HG03039 (cell line): ENCODE data around the gene MEIS1.

Experiments
- ATAC-seq: cut with Tn5 transposase; IDR thresholded peaks from one replicate; pipeline ENCODE4 v1.9.1; 2021; ENCODE audit warnings: mild to moderate bottlenecking, moderate library complexity; ENCODE audit not compliant: unreplicated experiment

The MEIS1 gene

DNA sequence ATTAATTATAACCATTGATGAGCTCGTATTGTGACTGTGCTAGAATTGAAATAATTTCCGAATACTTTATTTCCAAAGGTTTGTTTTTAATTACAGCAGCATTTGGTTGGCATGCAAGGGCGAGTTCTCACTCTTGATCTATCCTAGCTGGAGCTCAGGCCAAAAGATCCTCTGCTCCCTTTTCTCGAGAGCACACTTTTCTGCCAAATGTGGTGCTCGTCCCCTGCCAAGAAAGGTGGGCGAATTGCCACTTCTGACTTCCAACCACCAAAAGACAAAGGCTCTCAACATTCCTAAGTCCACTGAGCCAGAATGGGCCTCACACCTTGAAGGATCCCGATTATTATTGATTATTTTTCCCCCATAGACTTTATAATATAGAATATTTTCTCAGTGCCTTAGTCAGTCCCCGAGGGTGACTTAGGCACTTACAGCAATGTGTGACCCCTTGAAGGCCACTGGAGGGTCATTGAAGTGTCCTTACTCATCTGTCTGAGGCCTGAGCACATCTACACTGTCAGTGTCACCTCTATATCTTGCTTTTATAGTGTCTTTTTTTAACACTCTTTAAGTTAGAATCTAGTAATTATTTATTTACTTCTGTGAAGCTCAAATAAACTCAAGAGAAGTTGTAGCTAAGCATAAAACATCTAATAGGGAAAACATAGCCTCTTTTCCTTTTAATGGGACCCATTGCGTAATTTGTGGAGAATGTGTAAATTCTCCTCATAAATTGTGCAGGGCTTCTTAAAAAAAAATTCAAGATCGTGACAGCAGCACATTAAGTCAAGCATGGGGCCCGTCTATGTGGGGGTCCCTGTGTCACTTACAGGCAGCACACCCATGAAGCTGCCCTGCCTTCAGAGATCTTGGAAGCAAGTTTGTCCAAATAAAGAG, 98.3 kb downstream of the MEIS1 start:
- no peak for ATAC-seq

DNA sequence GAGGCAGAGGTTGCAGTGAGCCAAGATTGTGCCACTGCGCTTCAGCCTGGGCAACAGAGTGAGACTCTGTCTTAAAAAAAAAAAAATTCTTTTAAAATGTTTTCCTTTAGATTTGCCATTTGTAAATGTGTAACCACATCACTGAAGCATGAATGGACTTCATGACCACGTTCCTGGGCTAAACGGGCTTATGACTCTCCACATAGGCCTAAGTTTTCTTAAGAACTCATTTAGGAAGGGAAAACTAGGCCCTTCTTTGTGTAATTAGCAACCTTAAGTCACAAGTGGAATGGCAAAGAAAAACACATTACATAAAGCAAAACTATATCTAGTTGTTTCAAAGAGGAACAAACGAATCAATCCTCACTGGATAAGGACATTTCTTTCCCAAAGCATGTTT, 99.5 kb downstream of the MEIS1 start:
- ATAC-seq = no peak

DNA sequence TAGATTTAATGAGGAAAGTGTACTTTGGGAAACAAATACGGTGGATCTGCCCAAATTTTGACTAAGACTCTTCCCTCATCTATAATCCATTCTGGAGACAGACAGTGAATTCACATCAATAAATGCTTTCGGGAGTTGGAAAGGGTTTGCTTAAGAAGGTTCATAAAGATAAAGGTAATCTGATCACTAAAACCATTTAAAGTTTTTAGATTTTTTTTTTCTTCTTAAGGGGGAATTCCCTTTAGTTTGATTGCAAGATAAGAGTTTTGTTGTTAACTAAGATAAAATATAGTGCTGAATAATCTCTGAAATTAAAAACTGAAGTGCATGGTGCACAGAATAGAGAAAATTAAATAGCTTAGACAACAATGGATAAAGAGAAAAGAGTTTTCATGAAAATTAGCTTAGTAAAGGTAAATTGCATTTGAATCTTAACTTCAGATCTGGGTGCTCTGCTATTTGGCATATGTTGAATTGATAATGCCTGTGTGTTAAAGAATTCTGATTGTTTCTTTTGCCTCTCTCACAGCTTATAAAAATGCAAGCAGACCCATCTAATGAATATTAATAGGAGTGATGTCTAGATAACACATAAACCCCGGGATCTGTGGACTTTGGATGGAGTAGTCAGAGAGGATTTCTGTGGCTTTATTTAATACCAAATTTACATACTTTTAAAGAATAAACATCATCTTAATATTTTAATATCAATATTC, 100.8 kb downstream of the MEIS1 start:
- ATAC-seq = no peak

GRCh38 chr2:66536290-66536673, 101.4 kb downstream of the MEIS1 start:
- no peak for ATAC-seq

GRCh38 chr2:66536997-66537396, 102.1 kb downstream of the MEIS1 start:
- ATAC-seq = no peak

DNA sequence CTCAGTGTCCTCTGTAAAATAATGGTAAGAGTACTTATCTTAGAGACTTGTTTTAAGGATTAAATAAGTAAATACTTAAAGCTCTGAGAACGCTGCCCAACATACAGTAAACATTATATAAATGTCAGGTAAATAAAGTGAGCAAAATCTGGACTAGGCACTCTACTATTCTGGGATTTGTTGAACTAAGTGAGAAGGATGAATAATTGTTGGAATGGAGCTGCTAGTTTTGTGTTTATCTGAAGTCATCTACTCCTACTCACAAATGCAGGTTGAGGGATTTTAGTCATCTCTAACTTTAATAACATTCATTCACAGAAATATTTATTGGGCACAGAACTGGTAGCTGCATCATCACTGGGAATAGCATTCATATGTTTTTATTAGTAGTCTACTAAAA, 103.4 kb downstream of the MEIS1 start:
- ATAC-seq = no peak

GRCh38 chr2:66539452-66539851, 104.5 kb downstream of the MEIS1 start:
- no peak for ATAC-seq

- ATAC-seq = no peak
Measured at GRCh38 chr2:66541646-66542045, 106.7 kb downstream of the MEIS1 start.

DNA sequence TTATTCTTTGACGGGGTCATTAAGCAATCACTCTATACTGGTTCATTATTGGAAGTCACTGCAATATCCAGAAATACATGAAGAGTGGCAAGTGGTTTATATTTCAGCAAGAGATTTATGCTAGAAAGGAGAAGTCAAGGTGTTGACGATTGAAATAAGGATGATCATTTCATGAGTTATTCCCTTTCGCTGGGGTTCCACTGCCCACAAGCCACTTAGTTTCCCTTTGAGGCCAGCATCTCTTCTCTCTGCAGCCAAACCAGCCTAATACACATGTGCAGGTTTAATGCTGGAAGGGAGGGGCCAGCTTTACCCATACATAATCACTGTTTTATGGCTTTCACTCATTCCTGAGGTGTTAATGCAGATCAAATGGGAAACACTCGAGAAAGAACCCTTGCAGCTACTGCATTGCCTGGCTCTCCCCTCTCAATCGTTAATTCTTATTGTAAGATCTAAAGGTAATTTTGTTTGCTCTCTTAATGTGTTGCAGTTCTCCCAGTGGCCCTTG, 108.4 kb downstream of the MEIS1 start:
- no peak for ATAC-seq

DNA sequence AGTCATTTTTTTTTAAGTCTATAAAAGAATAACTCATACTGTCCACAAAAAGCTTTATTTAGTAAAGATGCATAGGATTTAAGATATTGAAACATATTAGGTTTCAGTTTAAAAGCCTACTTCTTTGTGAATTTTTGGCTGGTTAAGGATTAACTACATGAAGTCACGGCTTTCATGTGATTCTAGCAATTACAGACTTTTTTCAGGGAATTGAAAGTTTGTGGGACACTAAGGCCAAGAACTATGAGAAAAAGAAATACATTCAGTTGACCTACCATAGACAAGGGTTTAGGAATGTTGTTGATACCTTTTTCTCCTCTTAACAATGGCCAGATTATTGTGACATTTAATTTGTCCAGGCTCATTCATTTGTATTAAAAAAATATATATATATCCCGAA, 109.3 kb downstream of the MEIS1 start:
- ATAC-seq = no peak

DNA sequence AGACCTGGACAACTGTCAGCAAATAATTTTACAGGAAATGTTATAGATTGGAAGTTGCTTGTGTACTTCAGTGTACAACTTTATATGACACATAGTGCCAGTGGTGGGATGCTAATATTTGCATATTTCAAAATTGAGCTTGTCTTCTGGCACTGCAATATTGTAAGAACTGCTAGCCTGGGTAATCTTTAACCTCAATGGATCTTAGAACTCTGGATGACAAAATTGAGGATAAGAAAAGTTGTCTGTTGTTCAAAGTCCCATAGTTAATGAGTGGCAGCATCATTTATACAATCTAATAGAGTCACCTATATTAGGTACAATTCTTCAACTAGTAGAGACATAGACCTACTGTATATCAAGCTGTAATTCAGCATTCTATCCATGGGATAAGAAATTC, 110.3 kb downstream of the MEIS1 start:
- ATAC-seq = no peak

DNA sequence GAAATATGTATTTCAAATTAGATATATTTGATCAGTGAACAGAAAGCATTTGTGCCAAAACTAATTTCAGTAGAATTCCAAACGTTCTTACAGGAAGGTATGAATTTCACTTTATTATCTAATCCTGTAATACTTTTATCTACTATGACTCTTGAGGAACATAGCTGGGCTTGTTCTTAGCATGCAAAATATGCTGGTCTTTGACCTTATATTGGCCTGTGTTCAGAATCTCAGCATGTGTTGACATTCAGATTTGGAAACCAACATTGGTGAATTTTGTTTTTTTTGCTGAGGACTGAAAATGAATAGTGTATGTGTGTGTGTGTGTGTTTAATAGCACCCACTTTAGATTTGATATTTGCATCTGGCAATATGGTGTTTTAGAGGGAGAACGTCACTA, 112.2 kb downstream of the MEIS1 start:
- ATAC-seq = no peak

- no peak for ATAC-seq
Measured at GRCh38 chr2:66547887-66548286, 113.0 kb downstream of the MEIS1 start.

DNA sequence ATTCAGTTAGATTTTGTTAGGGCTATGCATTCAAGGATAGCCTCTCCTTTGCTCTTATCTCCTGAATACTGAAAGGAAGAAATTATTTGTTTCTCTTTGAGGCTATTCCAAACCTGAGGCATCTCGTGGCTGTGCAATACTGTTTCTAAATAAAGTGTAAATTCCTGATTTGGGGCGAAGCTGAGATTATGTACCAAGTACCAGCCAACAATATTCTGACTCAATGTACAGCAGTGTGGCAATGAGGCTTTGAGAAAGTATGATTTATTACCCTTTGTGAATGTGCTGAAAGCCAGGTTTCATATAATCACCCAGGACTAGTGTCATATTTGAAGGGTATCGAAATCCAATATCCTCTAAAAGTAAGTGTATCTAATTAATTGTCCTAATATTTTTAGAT, 113.5 kb downstream of the MEIS1 start:
- ATAC-seq = no peak

DNA sequence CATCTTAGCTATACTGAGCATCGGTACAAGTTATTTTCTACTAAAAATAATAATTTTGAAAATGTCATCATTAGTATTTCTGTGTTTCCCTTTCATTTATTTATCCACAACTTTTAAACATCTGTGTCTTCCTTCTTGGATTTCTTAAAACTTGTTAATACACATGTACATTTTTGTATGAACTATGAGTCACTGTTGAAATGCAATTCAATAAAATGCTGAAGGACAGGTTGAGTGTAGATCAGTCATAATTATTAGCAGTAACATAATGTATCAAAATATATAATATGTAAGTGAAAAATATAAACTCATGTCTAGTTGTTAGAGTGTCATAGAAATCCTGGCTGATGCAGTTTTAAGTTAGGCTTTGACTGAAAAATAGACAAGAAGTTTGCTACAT, 115.9 kb downstream of the MEIS1 start:
- ATAC-seq = no peak

DNA sequence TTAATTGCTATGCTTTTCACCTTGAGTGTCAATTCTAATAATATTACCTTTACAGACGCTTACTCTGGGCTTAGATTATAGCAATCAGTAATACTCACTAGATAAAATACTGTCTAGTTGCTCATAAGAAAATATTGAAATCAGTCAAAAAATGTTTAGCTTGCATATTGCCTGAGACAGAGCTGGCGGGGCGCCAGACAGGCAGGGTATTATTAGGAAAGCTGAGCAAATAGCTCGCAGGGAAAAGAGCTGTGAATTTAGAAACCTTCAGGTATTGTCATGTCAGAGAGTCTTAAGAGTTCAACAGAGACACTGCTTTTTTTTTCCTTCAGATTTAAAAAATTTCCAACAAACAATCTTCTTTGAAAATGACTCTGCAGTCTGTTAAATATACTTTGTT, 118.4 kb downstream of the MEIS1 start:
- ATAC-seq = no peak

DNA sequence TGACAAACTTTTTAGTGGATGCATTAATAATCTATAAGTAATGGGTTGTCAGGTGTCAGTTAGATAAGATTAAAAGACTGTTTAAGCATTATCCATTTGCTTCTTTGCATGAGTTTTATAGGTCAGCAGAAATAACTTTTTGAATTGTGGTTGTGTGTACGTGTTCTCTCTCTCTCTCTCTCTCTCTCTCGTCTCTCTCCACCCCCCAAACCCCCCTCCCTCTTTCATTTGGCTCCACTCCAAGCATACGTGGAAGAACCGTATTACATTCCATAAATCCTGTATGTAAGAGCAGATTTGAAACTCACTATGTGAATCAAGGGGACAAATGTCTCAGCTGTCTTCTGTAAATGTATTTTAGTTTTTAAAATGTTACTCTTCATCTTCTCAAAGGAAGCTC, 120.2 kb downstream of the MEIS1 start:
- no peak for ATAC-seq

DNA sequence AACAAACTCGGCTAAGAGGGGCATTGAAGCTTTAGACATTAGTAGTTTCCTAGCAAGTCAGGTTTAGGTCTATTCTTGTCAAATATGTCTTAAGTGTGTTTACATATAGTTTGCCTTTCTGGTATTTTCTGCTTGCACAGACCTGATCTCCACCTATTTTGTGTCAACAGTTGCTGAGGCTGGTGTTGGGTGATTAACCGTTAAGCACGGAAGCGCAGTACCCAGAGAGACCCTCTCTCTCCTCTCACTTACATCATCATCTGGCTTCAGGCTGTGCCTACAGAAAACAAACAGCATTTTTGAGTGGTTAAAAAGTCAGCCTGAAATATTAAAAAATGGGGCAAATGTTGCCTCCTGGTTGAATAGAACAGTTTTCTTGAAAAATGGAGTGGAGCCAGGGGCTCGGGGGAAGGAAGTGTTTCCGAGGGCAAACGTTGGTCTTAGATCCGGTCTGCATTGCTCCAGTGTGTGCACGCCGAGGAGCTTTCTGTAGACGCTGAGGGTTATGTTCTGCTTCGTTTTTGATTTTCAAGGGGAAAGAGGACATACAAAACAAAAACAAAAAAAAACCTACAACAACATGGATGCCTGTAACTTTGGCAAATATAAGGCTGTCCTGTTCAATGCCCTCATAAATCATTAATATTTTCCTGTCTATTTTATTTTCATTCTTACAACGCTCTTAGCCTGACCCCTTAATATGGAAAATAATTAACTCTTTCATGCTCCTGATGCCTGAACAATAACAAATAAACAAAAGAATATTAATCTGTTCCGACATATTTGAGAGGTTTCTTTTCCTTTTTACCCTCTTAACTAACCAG, 120.8 kb downstream of the MEIS1 start:
- no peak for ATAC-seq

DNA sequence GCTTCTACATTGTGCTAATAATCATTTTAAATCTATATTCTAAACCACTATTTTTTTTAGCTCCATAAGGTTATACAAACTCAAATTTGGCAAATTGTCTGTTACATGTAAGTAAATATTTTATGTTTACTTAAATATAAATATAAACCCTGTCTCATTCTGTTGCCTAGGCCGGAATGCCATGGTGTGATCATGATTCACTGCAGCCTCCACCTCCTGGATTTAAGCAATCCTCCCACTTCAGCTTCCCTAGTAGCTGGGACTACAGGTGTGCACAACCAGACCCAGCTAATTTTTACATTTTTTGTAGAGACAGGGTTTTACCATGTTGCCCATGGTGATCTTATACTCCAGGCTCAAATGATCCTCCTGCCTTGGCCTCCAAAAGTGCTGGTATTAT, 124.7 kb downstream of the MEIS1 start:
- ATAC-seq = no peak

DNA sequence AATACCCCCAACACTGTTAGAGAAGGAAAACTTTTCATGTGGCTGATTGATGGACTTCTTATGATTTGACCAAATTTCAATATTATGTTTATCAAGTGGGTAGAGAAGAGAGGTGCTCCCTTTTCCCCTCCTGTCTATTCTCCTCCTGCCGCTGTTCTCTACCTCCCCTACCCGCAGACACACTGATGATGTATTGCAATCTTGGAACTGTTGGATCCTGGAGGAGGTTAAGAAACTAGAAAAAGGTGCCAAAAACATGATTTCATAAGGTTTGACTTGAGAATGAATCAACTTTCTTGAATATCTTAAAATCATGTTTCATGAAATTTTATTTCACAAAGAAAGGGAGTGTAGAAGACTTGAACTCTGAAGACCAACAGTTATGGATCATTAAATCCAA, 125.8 kb downstream of the MEIS1 start:
- no peak for ATAC-seq

GRCh38 chr2:66561645-66562303, 126.8 kb downstream of the MEIS1 start:
- ATAC-seq = no peak
